ENCODE measurements around the gene UGT1A10. TPM values are rescaled to one million over a fixed set of nuclear protein-coding genes. Genes with fewer than 3 reads are reported as not detected.

Gene UGT1A10
- total and polyA plus RNA-seq, 4 donors, result 0.03 to 0.14 TPM; not detected in 2

DNA sequence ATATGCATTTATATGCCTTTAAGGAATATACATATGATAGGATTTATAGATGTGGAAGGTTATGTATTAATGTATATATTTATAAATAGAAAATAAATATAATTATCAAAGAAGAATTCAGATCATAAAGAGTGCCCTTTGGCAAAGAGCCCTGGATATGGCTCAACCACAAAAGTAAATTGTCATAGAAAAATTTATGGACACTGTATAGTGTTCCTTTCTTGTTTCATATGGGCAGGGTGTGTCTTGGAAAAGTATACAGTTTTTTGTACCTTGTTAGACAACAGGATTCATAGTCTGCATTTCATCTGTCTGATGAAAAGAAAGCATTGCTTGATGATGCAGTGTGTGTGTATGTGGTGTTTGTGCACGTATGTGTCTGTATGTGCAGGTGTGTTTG, 48.4 kb downstream of the UGT1A10 start:
- TF ChIP-seq CTCF (IDR thresholded peaks at IDR 0.05; ENCODE audit: control extremely low read depth, extremely low read depth), result no peak
- H3K27me3 ChIP-seq (ENCODE audit: control insufficient read depth in 3 of 3, insufficient read depth in 3 of 3, low read length in 2 of 3), result no peaks in the 10 kb centered on the region
- H3K9me3 ChIP-seq (ENCODE audit: control insufficient read depth in 4 of 4, insufficient read depth in 3 of 4, low read length in 3 of 4), result no peaks in the 10 kb centered on the region
- no peaks in the 10 kb centered on the region for H3K36me3 ChIP-seq (ENCODE audit: control insufficient read depth in 4 of 4, insufficient read depth in 4 of 4, low read length in 4 of 4)
- H3K4me1 ChIP-seq (ENCODE audit: control insufficient read depth in 5 of 5, insufficient read depth in 5 of 5, low read length in 5 of 5), result peaks cover 0 to 6% (median 0%) of the 10 kb centered on the region in 5 donors
- 86 to 96% methylated on average over 1 of the region's 1 CpG for WGBS, 2 donors
- DNase-seq (no peak), ATAC-seq (ENCODE audit: insufficient read depth, low FRiP score) (no peak)
- H3K9ac ChIP-seq (ENCODE audit: insufficient read depth in 1 of 2, low read length in 2 of 2), result no peak overlapping the region
- H3K4me3 ChIP-seq, result no peak overlapping the region
- no peak overlapping the region for H3K27ac ChIP-seq (ENCODE audit: low read depth in 1 of 2, low read length in 1 of 2)

GRCh38 chr2:233686928-233687327, 50.7 kb downstream of the UGT1A10 start:
- H3K4me3 ChIP-seq, result no peak overlapping the region
- no peak overlapping the region for H3K9ac ChIP-seq (ENCODE audit: insufficient read depth in 1 of 2, low read length in 2 of 2)
- no peaks in the 10 kb centered on the region for H3K36me3 ChIP-seq (ENCODE audit: control insufficient read depth in 4 of 4, insufficient read depth in 4 of 4, low read length in 4 of 4)
- DNase-seq, result no peak
- H3K27me3 ChIP-seq (ENCODE audit: control insufficient read depth in 3 of 3, insufficient read depth in 3 of 3, low read length in 2 of 3), result no peaks in the 10 kb centered on the region
- no peak for TF ChIP-seq CTCF (IDR thresholded peaks at IDR 0.05; ENCODE audit: control extremely low read depth, extremely low read depth)
- H3K4me1 ChIP-seq (ENCODE audit: control insufficient read depth in 5 of 5, insufficient read depth in 5 of 5, low read length in 5 of 5), result peaks cover 0 to 11% (median 0%) of the 10 kb centered on the region in 5 donors
- ATAC-seq (ENCODE audit: insufficient read depth, low FRiP score), result no peak
- H3K9me3 ChIP-seq (ENCODE audit: control insufficient read depth in 4 of 4, insufficient read depth in 3 of 4, low read length in 3 of 4), result no peaks in the 10 kb centered on the region
- H3K27ac ChIP-seq (ENCODE audit: low read depth in 1 of 2, low read length in 1 of 2), result no peak overlapping the region
- 66 to 68% methylated on average over 5 of the region's 5 CpGs for WGBS, 2 donors

DNA sequence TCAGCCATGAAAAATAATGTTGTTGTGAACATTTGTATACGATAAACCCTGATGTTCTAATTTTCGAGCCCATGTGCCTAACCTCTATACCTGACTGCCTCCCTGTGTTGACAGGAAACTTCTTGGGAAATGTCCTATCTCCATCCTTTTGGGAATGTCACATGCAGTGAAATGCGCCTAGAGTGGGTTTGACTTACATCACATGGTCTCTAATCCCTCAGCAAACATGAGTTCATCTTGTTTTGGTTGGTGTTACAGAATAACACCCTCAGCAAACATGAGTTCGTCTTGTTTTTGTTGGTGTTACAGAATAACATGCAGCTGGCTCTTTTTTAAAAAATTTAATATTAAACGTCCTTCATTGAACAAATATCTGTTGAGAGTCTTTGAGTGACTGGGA, 52.1 kb downstream of the UGT1A10 start:
- Histone ChIP-seq H3K36me3 (ENCODE audit: control insufficient read depth in 4 of 4, insufficient read depth in 4 of 4, low read length in 4 of 4) (no peaks in the 10 kb centered on the region), H3K9me3 (ENCODE audit: control insufficient read depth in 4 of 4, insufficient read depth in 3 of 4, low read length in 3 of 4) (no peaks in the 10 kb centered on the region), H3K9ac (ENCODE audit: insufficient read depth in 1 of 2, low read length in 2 of 2) (no peak overlapping the region), H3K27ac (ENCODE audit: low read depth in 1 of 2, low read length in 1 of 2) (no peak overlapping the region), H3K4me1 (ENCODE audit: control insufficient read depth in 5 of 5, insufficient read depth in 5 of 5, low read length in 5 of 5) (peaks cover 0 to 11% (median 0%) of the 10 kb centered on the region in 5 donors), H3K4me3 (no peak overlapping the region), H3K27me3 (ENCODE audit: control insufficient read depth in 3 of 3, insufficient read depth in 3 of 3, low read length in 2 of 3) (no peaks in the 10 kb centered on the region)
- TF ChIP-seq CTCF (IDR thresholded peaks at IDR 0.05; ENCODE audit: control extremely low read depth, extremely low read depth), result no peak
- no peak for DNase-seq
- no peak for ATAC-seq (ENCODE audit: insufficient read depth, low FRiP score)
- WGBS, 2 donors, result 88 to 92% methylated on average over 5 of the region's 5 CpGs

DNA sequence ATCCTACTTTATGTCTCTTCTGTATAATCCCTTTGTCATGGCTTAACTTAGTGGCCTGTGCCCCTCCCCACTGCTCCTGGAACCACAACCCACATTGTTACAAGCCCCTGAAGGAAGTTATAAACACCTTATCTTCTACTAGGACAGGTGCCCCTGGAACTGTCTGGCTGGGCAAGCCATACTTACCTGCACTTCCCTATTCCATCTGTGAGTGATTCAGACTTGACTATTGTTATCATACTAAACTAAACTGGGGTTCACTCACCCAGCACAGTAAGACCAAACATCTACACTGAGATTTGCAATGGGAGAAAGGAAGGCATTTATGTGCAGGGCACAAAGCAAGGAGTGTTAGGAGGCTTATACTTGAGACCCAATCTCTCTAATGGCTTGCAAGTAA, 52.8 kb downstream of the UGT1A10 start:
- ATAC-seq (ENCODE audit: insufficient read depth, low FRiP score) (no peak), DNase-seq (no peak)
- Histone ChIP-seq H3K4me3 (no peak overlapping the region), H3K27ac (ENCODE audit: low read depth in 1 of 2, low read length in 1 of 2) (no peak overlapping the region), H3K4me1 (ENCODE audit: control insufficient read depth in 5 of 5, insufficient read depth in 5 of 5, low read length in 5 of 5) (peaks cover 0 to 11% (median 0%) of the 10 kb centered on the region in 5 donors), H3K9ac (ENCODE audit: insufficient read depth in 1 of 2, low read length in 2 of 2) (no peak overlapping the region), H3K36me3 (ENCODE audit: control insufficient read depth in 4 of 4, insufficient read depth in 4 of 4, low read length in 4 of 4) (no peaks in the 10 kb centered on the region), H3K9me3 (ENCODE audit: control insufficient read depth in 4 of 4, insufficient read depth in 3 of 4, low read length in 3 of 4) (no peaks in the 10 kb centered on the region), H3K27me3 (ENCODE audit: control insufficient read depth in 3 of 3, insufficient read depth in 3 of 3, low read length in 2 of 3) (no peaks in the 10 kb centered on the region)
- no peak for TF ChIP-seq CTCF (IDR thresholded peaks at IDR 0.05; ENCODE audit: control extremely low read depth, extremely low read depth)

Measured in lung (tissue), 12 donors.